Hematopoietic multipotent progenitor cell (in vitro differentiated cells): ENCODE measurements around the gene NAE1. TPM values are rescaled to one million over a fixed set of nuclear protein-coding genes. Genes with fewer than 3 reads are reported as not detected.
"Not testable (repeated sequence)": the region's sequence is repeated elsewhere in the genome, so short reads cannot be mapped to it uniquely, and the experiment has no call there.

Source experiments
- DNase-seq, 3 donors: peaks; one replicate each; pipeline ENCODE4 v3.0.0-alpha.2; 2011 to 2015; ENCODE audit warnings: low read depth in 2 of 3, low spot score in 2 of 3
- total RNA-seq: library from RNA; depleted of rRNA; stranded (reverse); fragments of >200 nt; gene quantifications from one replicate; pipeline ENCODE4 v1.2.3, GENCODE V29; 2012

NAE1 gene
- total RNA-seq, 1 donor: 17.2 TPM

DNA sequence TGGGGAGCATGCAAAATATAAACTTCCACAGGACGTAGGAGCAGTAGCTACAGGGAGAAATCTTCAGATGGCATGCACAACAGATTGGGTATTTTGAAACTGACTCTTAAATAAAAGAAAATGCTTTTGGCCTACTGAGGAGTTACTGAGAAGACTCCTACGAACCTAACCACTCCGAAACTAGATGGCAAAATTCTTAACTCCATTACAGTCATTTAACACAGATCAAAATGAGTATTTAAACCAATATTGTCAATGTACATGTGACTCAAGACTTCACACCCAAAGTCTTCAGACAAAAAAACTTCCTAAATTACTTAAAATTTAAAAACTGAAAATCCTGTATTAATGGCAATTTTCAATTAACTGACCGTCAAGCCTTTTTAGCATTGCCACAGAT lies 21.0 kb downstream of the NAE1 start:
- DNase-seq: no peak

DNA sequence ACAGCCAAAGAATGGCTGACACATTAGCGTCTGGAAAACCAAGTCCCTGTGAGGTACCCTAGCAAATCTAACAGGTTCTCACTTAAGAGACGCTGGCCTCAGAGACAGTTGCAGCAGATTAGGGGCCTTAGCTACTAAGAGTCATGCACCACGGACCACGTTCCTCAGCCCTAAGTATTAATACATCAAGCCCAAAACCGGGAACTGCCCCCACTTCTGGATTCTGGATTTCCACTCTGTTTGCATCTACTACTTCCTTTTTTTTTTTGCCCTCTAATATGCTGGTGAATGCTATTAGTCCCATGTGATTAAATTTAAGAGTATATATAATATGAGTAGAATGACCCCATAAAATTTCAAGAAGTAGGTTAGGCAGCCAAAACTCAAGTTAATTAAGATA lies 28.6 kb downstream of the NAE1 start:
- DNase-seq: no peak

DNA sequence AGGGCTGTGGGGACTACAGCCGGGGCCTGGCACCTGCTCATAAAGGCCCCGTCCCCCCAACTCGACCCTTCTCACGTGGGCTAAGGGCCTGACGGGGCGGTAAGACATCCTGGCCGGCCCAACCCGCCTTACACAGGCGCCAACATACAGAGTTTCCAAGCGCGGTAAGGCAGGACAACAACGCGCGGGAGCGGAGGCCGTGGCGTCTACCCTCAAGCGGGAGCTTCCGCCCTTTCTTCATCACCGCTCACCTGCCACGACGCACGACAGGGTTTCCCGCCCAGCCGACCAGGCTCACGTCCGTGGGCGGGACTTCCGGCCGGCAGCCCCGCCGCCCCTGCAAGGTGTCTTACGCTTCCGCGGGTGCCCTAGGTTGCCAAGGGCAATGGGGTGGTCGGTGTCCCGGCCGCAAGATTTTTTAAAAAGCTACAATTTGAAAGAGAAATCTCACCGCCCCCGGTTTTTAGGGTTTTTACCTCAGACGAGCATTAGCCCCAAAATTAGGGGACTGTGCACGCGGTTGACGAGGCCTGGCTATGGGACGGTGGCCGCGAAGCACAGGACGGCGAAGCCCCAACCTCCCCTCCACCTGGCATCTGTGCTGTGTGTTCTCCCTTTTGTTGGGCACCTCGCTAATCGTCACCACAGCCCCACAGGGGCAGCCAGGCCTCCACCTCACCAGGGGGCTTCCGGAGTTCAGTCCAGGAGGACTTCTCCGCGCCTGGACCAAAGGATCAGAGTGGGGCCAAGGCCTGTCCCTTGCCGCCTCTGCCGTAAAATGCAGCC lies 29.3 kb downstream of the NAE1 start, which contains the start of gene TERB1:
Gene TERB1 (minus strand): TSS at position 265 of the 786 bp plus-strand sequence. CDS start 4,786 bp downstream, outside the sequence.
- DNase-seq: no peak

DNA sequence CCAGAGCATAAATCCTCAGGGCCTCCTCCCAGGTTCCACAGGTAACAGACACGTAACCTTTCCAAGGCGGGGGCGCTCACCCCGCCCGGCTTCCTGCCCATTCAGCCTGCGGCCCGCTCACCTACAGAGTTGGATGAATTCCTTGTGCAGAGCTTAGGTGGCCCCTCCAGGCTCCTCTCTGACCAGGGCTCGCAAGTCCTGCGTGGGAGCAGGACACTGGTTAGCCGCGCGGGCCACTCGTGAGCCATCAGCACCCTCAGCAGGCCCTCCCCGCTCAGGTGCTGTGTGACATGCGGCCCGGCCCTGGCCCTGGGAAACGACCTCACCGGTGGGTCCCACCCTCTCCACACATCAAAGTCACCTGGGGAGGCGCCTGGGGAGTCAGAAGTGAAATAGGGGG lies 29.9 kb downstream of the NAE1 start:
- DNase-seq: no peak

DNA sequence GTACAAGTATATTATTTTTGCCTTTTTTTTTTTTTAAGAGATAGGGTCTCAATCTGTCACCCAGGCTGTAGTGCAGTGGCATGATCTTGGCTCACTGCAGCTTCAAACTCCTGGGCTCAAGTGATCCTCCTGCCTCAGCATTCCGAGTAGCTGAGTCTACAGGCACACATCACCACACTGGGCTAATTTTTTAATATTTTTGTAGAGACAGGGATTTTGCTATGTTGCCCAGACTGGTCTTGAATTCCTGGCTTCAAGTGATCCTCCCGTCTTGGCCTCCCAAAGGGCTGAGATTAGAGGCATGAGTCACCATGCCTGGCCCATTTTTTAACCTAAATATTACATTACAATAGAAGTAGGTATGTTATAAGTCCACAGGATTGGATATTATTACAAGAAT lies 32.6 kb downstream of the NAE1 start:
- DNase-seq: no peak

DNA sequence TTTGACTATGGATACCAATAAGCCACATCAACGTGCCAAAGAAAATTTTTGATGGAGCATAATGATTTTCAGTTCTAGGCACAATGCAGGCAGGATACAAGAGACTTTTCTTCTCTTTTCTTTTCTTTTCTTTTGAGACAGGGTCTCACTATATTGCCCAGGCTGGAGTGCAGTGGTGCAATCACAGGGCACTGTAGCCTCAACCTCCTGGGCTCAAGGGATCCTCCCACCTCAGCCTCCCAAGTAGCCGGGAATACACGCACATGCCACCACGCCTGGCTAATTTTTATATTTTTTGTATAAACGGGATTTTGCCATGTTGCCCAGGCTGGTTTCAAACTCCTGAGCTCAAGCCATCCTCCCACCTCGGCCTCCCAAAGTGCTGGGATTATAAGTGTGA lies 36.8 kb downstream of the NAE1 start:
- not testable (repeated sequence) for DNase-seq

DNA sequence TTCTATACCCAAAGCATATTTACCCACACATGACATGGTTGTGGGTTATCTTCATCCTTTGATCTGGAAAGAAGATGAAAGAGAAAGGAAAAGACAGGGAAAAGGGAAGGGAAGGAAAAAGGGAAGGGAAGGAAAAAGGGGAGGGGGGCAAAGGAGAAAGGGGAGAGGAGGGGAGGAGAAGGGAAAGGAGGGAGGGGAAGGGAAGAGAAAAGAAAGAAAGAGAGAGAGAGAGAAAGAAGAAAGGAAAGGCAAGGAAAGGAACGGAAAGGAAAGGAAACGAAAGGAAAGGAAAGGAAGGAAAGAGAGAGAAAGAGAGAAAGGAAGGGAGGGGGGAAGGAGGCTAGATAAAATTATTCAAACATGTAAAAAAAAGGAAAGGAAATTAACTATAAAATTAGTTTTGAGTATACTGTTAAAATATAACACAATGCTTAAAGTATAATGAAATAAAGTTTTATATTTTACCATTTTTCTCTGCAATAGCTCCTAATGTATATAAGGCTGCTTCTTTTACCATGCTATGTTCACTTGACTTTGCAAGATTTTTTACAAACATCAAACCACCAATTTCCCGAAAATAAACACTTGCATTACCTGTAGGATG lies 40.5 kb downstream of the NAE1 start:
- no peak for DNase-seq

DNA sequence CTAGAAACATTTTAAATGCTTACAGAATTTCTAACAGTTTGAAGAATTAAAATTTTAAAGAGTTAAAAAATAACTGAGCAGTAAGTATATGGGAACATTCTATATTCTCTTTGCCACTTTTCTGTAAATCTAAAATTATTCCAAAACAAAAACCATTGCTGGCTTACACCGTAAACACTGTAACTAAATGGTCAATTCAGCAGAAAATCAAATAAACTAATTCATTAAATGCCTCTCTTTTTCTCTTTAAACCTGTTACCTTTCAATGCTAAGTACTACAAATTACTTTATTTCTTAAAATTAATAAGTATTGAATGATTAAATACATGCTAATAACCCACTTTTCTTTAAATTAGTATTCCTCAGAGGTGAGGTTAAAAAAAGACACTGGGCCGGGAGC lies 43.3 kb downstream of the NAE1 start:
- DNase-seq: no peak

DNA sequence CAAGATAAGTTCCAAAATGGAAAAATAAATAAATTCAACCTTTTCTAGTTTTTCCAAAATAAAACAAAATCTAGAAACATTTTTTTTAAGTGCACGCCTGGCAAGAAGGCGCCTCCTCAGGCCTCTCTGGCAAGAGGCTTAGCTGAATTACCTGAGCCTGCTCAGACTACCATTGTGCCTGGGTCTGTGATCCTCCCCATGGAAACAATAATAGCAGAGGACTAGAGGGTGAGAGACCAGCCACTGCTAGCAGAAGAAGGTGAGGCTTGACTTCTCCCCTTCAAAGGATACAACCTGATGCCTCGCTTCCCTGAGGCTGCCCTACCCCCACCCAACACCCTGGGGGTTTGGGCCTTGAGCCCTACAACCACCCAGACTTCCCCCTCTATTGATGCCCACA lies 44.2 kb downstream of the NAE1 start:
- DNase-seq: no peak

DNA sequence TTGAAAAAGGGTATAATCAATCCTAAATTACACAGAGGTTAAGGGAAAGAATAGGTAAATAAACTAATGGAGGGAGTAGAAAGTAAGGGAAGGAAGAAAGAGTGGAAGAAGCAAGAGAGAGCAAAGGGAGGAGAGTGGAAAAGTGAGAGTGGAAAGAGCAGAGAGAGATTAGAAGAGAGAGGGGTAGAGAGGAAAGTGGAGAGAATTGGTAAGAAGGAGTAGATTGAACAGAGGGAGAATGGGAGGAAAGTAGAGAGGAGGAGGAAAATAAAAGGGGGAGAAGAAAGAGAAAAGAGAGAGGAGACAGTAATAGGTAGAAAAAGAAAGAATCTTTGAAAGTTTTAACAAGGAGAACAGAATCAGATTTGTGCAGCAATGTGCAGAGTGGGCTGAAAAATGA lies 54.3 kb downstream of the NAE1 start:
- no peak for DNase-seq

DNA sequence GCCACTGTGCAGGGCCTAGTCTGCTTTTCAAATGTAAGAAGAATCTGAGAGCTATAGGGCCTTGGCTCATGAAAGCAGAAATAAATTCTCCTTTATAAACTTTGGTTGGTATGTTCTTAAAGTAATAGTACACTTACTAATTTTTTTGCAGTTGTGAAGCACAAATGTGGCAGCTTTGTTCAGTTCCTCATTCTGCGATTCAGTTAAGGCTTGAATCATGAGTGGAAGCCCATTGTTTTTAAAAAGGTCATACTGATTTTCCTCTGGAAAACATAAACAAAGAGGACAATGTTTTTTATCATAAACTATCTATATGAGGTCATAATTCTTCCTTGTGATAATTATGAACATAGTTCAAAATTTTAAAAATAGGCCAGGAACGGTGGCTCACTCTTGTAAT lies 55.8 kb downstream of the NAE1 start:
- peak in 1 of 3 donors; percentile 13 for DNase-seq

DNA sequence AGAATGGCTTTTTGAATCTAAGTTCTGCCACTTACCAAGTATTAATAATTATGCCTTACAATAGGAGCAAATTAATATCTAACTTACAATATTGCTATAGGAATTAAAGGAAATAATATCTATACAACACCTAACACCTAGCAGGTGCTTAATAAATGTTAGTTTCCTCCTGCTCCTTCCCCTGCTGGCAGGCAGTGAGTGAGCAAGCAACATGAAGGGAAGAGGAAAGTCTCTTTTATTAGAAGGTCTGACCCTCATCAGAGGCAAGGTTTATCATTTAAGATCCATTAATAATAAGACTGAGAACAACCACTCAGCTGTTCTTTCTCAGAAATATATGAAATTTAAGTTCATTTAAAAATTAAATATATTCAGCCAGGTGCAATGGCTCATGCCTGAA lies 72.7 kb downstream of the NAE1 start:
- DNase-seq: no peak

DNA sequence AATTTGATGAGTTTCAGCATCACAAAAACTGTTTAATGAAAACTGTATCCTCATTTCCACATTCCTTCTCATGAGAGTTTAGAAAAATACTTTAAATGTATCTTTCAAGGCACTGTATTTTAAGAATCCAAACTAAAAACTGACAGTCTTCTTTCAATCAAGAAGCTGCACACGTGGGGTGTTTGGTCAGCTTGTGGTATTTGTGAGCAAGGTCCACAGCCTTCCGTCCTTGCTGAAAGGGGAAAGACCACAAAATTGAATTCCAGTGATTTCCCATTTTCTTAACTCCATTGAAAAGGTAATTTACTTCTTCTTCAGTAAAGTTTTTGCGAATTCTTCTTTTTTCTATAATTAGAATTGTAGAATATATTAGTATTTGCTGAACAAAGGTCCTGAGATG lies 76.0 kb downstream of the NAE1 start:
- no peak for DNase-seq

DNA sequence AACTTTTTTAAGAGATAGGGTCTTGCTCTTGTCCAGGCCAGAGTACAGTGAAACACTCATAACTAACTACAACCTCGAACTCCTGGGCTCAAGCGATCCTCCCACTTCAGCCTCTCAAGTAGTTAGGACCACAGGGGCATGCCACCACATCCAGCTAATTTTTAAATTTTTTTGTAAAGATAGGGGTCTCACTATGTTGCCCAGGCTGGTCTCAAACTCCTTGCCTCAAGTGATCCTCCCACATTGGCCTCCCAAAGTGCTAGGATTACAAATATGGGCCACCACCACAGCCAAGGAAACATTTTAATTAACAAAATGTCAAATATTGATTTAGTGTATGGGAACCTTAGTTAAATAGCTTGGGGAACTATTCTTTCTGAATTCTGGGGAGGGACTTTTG lies 76.6 kb downstream of the NAE1 start:
- no peak for DNase-seq

DNA sequence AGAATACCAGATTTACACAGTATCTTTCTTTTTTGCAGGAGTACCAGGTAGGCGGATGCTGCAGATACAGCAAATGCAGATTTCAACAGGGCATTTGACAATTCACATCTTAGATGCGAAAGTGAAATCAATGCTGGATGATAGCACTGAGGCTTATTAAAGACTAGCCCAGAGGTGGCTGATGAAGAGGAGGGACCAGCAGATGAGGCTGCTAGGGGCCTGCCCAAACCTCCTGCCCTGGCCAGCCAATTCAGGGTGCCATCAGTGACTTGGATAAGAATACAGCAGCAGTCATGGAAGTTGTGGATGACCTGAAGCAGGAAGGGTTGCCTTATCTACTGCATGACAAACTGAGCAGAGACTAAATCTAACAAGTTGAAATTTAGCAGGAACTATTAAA lies 77.8 kb downstream of the NAE1 start:
- no peak for DNase-seq

Other genes with a start within 250 kb of the NAE1 start
- 24.0 TPM for gene CMTM3, start 226.3 kb downstream of the NAE1 start, total RNA-seq
- gene CMTM4, start 134.2 kb downstream of the NAE1 start, total RNA-seq: 8.9 TPM
- gene DYNC1LI2, start 79.4 kb downstream of the NAE1 start, total RNA-seq: 37.4 TPM
- gene TERB1, start 29.4 kb downstream of the NAE1 start, total RNA-seq: not detected
- under 0.01 TPM for gene CA7, start 13.4 kb upstream of the NAE1 start, total RNA-seq
- gene PDP2, start 49.5 kb upstream of the NAE1 start, total RNA-seq: 5.4 TPM
- not detected for gene CDH16, start 87.9 kb upstream of the NAE1 start, total RNA-seq
- 0.27 TPM for gene RRAD, start 94.6 kb upstream of the NAE1 start, total RNA-seq
- gene CIAO2B, start 103.4 kb upstream of the NAE1 start, total RNA-seq: 107 TPM
- 48.2 TPM for gene CES2, start 104.5 kb upstream of the NAE1 start, total RNA-seq
- 4.6 TPM for gene CES3, start 130.3 kb upstream of the NAE1 start, total RNA-seq
- 8.1 TPM for gene CES4A, start 157.6 kb upstream of the NAE1 start, total RNA-seq
- gene CBFB, start 198.2 kb upstream of the NAE1 start, total RNA-seq: 55.7 TPM